Posterior vena cava (tissue), 2 donors: ENCODE data around the gene CTSE. TPM values are rescaled to one million over a fixed set of nuclear protein-coding genes. Genes with fewer than 3 reads are reported as not detected.
"Not testable (repeated sequence)": the region's sequence is repeated elsewhere in the genome, so short reads cannot be mapped to it uniquely, and the experiment has no call there.

Experiments used
- DNase-seq: peaks from one replicate; pipeline ENCODE4 v3.0.0-alpha.2; 2020; ENCODE audit warnings: low spot score
- intact Hi-C, 2 donors: fragments of 100-400 bp; cut with DNase I; formaldehyde crosslinking; loops; one replicate each; pipeline versions ENCODE4 v1.14.1 to v1.14.2; 2022 to 2023
- total RNA-seq, 2 donors: library from RNA; stranded (reverse); fragmentation: NEBNext Ultra II Directional; extraction: Animal tissue kit (Norgen Biotek cat#: 25700); gene quantifications; one replicate each; pipeline ENCODE4 v1.2.1, GENCODE V29; 2021
- donor health status: DM: yes; HTN: yes; CAD: no.
- donor health status: DM: yes; HTN: yes; CAD: no.

Gene CTSE
- total RNA-seq, 2 donors from 2014 or later = not detected

- intact Hi-C loops = no loop called here
These were observed 22.9 kb downstream of the CTSE start for GRCh38 chr1:206000641-206001339.

GRCh38 chr1:205998457-205999241 lies 25.0 kb downstream of the CTSE start:
- no peak for DNase-seq
- intact Hi-C loops = no loop called here

More at GRCh38 chr1:206000641-206001339, 22.9 kb downstream of the CTSE start:
- no peak for DNase-seq

GRCh38 chr1:205996641-205997040 lies 27.1 kb downstream of the CTSE start:
- DNase-seq, intact Hi-C loops: not testable (repeated sequence)

- intact Hi-C loops = no loop called here
- DNase-seq = no peak
These were observed 29.3 kb downstream of the CTSE start for GRCh38 chr1:205994346-205994745.

- DNase-seq = no peak
- intact Hi-C loops = no loop called here
These were observed 30.6 kb downstream of the CTSE start for GRCh38 chr1:205993068-205993467.

GRCh38 chr1:205992218-205992882 lies 31.3 kb downstream of the CTSE start:
- DNase-seq = no peak
- intact Hi-C loops = no loop called here

- intact Hi-C loops = no loop called here
- DNase-seq = no peak
These were observed 32.5 kb downstream of the CTSE start for GRCh38 chr1:205991237-205991636.

- DNase-seq = no peak
- intact Hi-C loops = no loop called here
These were observed 33.5 kb downstream of the CTSE start for GRCh38 chr1:205990226-205990625.

GRCh38 chr1:205989786-205990185 lies 33.9 kb downstream of the CTSE start:
- intact Hi-C loops = loop anchor here in 1 of 2 donors (5.0 kb wide), 1 partner anchor 118 kb away; no protein-coding TSS in a partner anchor
- DNase-seq = no peak

- DNase-seq = no peak
- intact Hi-C loops = loop anchor here in 1 of 2 donors (5.0 kb wide), 1 partner anchor 119 kb away; no protein-coding TSS in a partner anchor
These were observed 35.1 kb downstream of the CTSE start for GRCh38 chr1:205988585-205988995.

GRCh38 chr1:205986861-205987260 lies 36.8 kb downstream of the CTSE start:
- no peak for DNase-seq
- intact Hi-C loops = loop anchor here (2.0 to 5.0 kb wide), 2 partner anchors 120 kb away; no protein-coding TSS in a partner anchor

GRCh38 chr1:205986292-205986691 lies 37.4 kb downstream of the CTSE start:
- no peak for DNase-seq
- intact Hi-C loops = loop anchor here (2.0 to 5.0 kb wide), 2 partner anchors 121 kb away; no protein-coding TSS in a partner anchor

- no peak for DNase-seq
- intact Hi-C loops = loop anchor here (2.0 to 5.0 kb wide), 2 partner anchors 121 to 122 kb away; no protein-coding TSS in a partner anchor
These were observed 38.2 kb downstream of the CTSE start for GRCh38 chr1:205985330-205986005.

- intact Hi-C loops = no loop called here
- DNase-seq = peak; percentile 91
These were observed 39.6 kb downstream of the CTSE start for GRCh38 chr1:205983925-205984725.

GRCh38 chr1:205981257-205981656 lies 42.4 kb downstream of the CTSE start:
- DNase-seq = no peak
- intact Hi-C loops = no loop called here

GRCh38 chr1:205980237-205980870 lies 43.3 kb downstream of the CTSE start:
- intact Hi-C loops = no loop called here
- DNase-seq = no peak

- intact Hi-C loops = loop anchor here (2.0 to 5.0 kb wide), 3 partner anchors 60 to 1078 kb away; no protein-coding TSS in a partner anchor
- no peak for DNase-seq
These were observed 44.4 kb downstream of the CTSE start for GRCh38 chr1:205979301-205979700.

GRCh38 chr1:205978676-205979075 lies 45.0 kb downstream of the CTSE start:
- intact Hi-C loops = loop anchor here (2.0 to 5.0 kb wide), 3 partner anchors 60 to 1079 kb away; no protein-coding TSS in a partner anchor

More at GRCh38 chr1:205978676-205979075, 45.0 kb downstream of the CTSE start:
- no peak for DNase-seq
